HEK293 (cell line): Measurements from ENCODE around the gene TMEM106A.
A peak's percentile ranks its signal among the peaks of the same experiment; 100 is the strongest.

Experiments used
- GFI1B ChIP-seq: fragments of 450-650 bp; formaldehyde crosslinking; IDR thresholded peaks from 2 replicates; pipeline ENCODE4 v1.5.1; 2016; ENCODE audit warnings: missing biosample characterization, missing genetic modification characterization
- KLF9 ChIP-seq: fragments of 450-650 bp; formaldehyde crosslinking; IDR thresholded peaks from 2 replicates; pipeline ENCODE4 v1.5.1; 2016; ENCODE audit warnings: missing biosample characterization, missing genetic modification characterization, low read depth
- MEIS1 ChIP-seq: sonication (generic); formaldehyde crosslinking; IDR thresholded peaks from 2 replicates; pipeline ENCODE4 v1.8.1; 2022; ENCODE audit warnings: missing genetic modification reagents, mild to moderate bottlenecking, borderline replicate concordance
- PRDM4 ChIP-seq: fragments of 450-650 bp; formaldehyde crosslinking; IDR thresholded peaks from 2 replicates; pipeline ENCODE4 v1.5.1; 2017; ENCODE audit warnings: missing biosample characterization, missing genetic modification characterization
- ZBTB1 ChIP-seq: fragments of 450-650 bp; formaldehyde crosslinking; IDR thresholded peaks from 2 replicates; pipeline ENCODE4 v1.5.1; 2016; ENCODE audit warnings: missing biosample characterization, missing genetic modification characterization
- ZBTB49 ChIP-seq: fragments of 450-650 bp; formaldehyde crosslinking; IDR thresholded peaks from 2 replicates; pipeline ENCODE4 v1.5.1; 2016; ENCODE audit warnings: missing biosample characterization, missing genetic modification characterization, low read depth
- ZBTB6 ChIP-seq: fragments of 450-650 bp; formaldehyde crosslinking; IDR thresholded peaks from 2 replicates; pipeline ENCODE4 v1.5.1; 2017; ENCODE audit warnings: missing biosample characterization, missing genetic modification characterization
- ZFP3 ChIP-seq: fragments of 450-650 bp; formaldehyde crosslinking; IDR thresholded peaks from 2 replicates; pipeline ENCODE4 v1.5.1; 2016; ENCODE audit warnings: low read depth, missing biosample characterization, missing genetic modification characterization
- ZNF138 ChIP-seq: fragments of 450-650 bp; formaldehyde crosslinking; IDR thresholded peaks from 2 replicates; pipeline ENCODE4 v1.5.1; 2016; ENCODE audit warnings: missing biosample characterization, missing genetic modification characterization, borderline replicate concordance
- ZNF146 ChIP-seq: fragments of 450-650 bp; formaldehyde crosslinking; IDR thresholded peaks from 2 replicates; pipeline ENCODE4 v1.5.1; 2016; ENCODE audit warnings: missing biosample characterization, missing genetic modification characterization
- ZNF184 ChIP-seq: fragments of 450-650 bp; IDR thresholded peaks from 2 replicates; pipeline ENCODE4 v1.5.1; 2018; ENCODE audit warnings: missing biosample characterization, mild to moderate bottlenecking, missing genetic modification characterization
- ZNF2 ChIP-seq: fragments of 450-650 bp; formaldehyde crosslinking; IDR thresholded peaks from 2 replicates; pipeline ENCODE4 v1.5.1; 2016; ENCODE audit warnings: missing biosample characterization, missing genetic modification characterization
- ZNF214 ChIP-seq: fragments of 450-650 bp; formaldehyde crosslinking; IDR thresholded peaks from 2 replicates; pipeline ENCODE4 v1.5.1; 2017; ENCODE audit warnings: missing biosample characterization, mild to moderate bottlenecking, missing genetic modification characterization, borderline replicate concordance
- ZNF266 ChIP-seq: fragments of 450-650 bp; formaldehyde crosslinking; IDR thresholded peaks from 2 replicates; pipeline ENCODE4 v1.5.1; 2016; ENCODE audit warnings: missing biosample characterization, missing genetic modification characterization, low read depth
- ZNF274 ChIP-seq, 2 experiments: fragments of 200-500 bp in 1 of 2; fragments of 450-650 bp in 1 of 2; sonication (Bioruptor generic) in 1 of 2; formaldehyde crosslinking in 1 of 2; IDR thresholded peaks; 2 replicates each; pipeline versions ENCODE4 v1.5.1 to v1.6.1; 2014 to 2016; ENCODE audit warnings: borderline replicate concordance in 1 of 2, inconsistent platforms in 1 of 2, low read length in 1 of 2, missing biosample characterization in 1 of 2, missing genetic modification characterization in 1 of 2
- ZNF324 ChIP-seq: fragments of 450-650 bp; formaldehyde crosslinking; IDR thresholded peaks from 2 replicates; pipeline ENCODE4 v1.5.1; 2016; ENCODE audit warnings: missing biosample characterization, missing genetic modification characterization
- ZNF510 ChIP-seq: fragments of 450-650 bp; formaldehyde crosslinking; IDR thresholded peaks from 2 replicates; pipeline ENCODE4 v1.5.1; 2018; ENCODE audit warnings: mild to moderate bottlenecking, missing genetic modification characterization, missing biosample characterization; ENCODE audit not compliant: insufficient replicate concordance
- ZNF548 ChIP-seq: fragments of 450-650 bp; formaldehyde crosslinking; IDR thresholded peaks from 2 replicates; pipeline ENCODE4 v1.5.1; 2016; ENCODE audit warnings: missing biosample characterization, missing genetic modification characterization
- ZNF670 ChIP-seq: fragments of 450-650 bp; formaldehyde crosslinking; IDR thresholded peaks from 2 replicates; pipeline ENCODE4 v1.5.1; 2016; ENCODE audit warnings: missing biosample characterization, missing genetic modification characterization, low read depth
- ZNF776 ChIP-seq: fragments of 450-650 bp; formaldehyde crosslinking; IDR thresholded peaks from 2 replicates; pipeline ENCODE4 v1.5.0; 2017; ENCODE audit warnings: missing biosample characterization, missing genetic modification characterization, borderline replicate concordance
- ZNF837 ChIP-seq: fragments of 450-650 bp; formaldehyde crosslinking; IDR thresholded peaks from 2 replicates; pipeline ENCODE4 v1.5.1; 2016; ENCODE audit warnings: missing biosample characterization, missing genetic modification characterization
- ZSCAN30 ChIP-seq: fragments of 450-650 bp; IDR thresholded peaks from 2 replicates; pipeline ENCODE4 v1.5.1; 2018; ENCODE audit warnings: missing biosample characterization, mild to moderate bottlenecking, missing genetic modification characterization, moderate library complexity
- TF ChIP-seq, protein P1 (sequence below): fragments of 450-650 bp; formaldehyde crosslinking; IDR thresholded peaks from 2 replicates; pipeline ENCODE4 v1.5.1; 2016; ENCODE audit warnings: missing biosample characterization, missing genetic modification characterization
- TF ChIP-seq, protein P2 (sequence below): fragments of 450-650 bp; formaldehyde crosslinking; IDR thresholded peaks from 2 replicates; pipeline ENCODE4 v1.5.1; 2017; ENCODE audit warnings: missing biosample characterization, missing genetic modification characterization
- TF ChIP-seq, protein P3 (sequence below): fragments of 450-650 bp; formaldehyde crosslinking; IDR thresholded peaks from 2 replicates; pipeline ENCODE4 v1.5.1; 2016; ENCODE audit warnings: missing biosample characterization, missing genetic modification characterization
- TF ChIP-seq, protein P4 (sequence below): fragments of 450-650 bp; formaldehyde crosslinking; IDR thresholded peaks from 2 replicates; pipeline ENCODE4 v1.5.1; 2017; ENCODE audit warnings: missing biosample characterization, missing genetic modification characterization

TMEM106A gene

DNA sequence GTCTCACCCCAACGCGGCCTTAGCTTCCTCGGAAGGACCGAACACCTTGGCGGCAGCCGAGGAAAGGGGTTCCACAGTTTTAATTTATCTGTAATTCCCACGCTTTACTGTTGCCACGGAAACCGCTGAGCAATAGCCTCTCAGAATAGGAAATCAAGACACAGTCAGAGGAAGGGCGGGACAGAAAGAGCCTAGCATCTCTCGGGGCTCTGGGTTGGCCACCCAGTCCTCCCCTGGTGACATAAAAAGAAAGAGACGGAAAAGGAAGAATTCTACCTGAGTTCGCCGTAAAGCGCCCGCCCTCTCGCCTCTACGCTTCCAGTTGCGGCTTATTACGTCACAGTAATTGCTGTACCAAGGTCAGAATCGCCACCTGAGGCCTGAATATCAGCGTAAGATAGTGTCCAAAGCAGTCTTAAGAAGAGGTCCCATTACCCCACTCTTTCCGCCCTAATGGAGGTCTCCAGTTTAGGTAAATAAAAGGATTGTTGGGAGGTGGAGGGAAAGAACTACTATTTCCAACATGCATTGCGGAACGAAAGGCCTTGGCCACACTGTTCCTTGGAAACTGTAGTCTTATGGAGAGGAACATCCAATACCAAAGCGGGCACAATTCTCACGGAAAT, 41.4 kb upstream of the TMEM106A start (continued):
- TF ChIP-seq, protein P1, sequence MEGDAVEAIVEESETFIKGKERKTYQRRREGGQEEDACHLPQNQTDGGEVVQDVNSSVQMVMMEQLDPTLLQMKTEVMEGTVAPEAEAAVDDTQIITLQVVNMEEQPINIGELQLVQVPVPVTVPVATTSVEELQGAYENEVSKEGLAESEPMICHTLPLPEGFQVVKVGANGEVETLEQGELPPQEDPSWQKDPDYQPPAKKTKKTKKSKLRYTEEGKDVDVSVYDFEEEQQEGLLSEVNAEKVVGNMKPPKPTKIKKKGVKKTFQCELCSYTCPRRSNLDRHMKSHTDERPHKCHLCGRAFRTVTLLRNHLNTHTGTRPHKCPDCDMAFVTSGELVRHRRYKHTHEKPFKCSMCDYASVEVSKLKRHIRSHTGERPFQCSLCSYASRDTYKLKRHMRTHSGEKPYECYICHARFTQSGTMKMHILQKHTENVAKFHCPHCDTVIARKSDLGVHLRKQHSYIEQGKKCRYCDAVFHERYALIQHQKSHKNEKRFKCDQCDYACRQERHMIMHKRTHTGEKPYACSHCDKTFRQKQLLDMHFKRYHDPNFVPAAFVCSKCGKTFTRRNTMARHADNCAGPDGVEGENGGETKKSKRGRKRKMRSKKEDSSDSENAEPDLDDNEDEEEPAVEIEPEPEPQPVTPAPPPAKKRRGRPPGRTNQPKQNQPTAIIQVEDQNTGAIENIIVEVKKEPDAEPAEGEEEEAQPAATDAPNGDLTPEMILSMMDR (tag by site-specific recombination) = no peak
- TF ChIP-seq ZNF146 (tag by site-specific recombination) (no peak), MEIS1 (CRISPR knock-in tag) (no peak), ZNF510 (tag by site-specific recombination) (no peak), ZNF138 (no peak), ZNF776 (tag by site-specific recombination) (no peak), ZNF184 (no peak), ZFP3 (tag by site-specific recombination) (no peak), KLF9 (tag by site-specific recombination) (no peak), ZNF837 (tag by site-specific recombination) (no peak), ZNF324 (peak; percentile 46; the same call in 1 of the 2 replicates), PRDM4 (no peak), ZNF274 (IDR thresholded peaks at IDR 0.05; ENCODE audit: low read length) (no peak), ZNF274 (tag by site-specific recombination; IDR thresholded peaks at IDR 0.05; ENCODE audit: borderline replicate concordance) (no peak), ZNF670 (tag by site-specific recombination) (no peak), ZNF548 (tag by site-specific recombination) (no peak), ZNF214 (no peak), GFI1B (tag by site-specific recombination) (no peak; the same call in 1 of the 2 replicates), ZBTB6 (tag by site-specific recombination) (no peak), ZBTB1 (tag by site-specific recombination) (no peak), ZNF266 (no peak), ZNF2 (tag by site-specific recombination) (no peak), ZSCAN30 (tag by site-specific recombination) (peak; percentile 50), ZBTB49 (no peak)
- TF ChIP-seq, protein P2, sequence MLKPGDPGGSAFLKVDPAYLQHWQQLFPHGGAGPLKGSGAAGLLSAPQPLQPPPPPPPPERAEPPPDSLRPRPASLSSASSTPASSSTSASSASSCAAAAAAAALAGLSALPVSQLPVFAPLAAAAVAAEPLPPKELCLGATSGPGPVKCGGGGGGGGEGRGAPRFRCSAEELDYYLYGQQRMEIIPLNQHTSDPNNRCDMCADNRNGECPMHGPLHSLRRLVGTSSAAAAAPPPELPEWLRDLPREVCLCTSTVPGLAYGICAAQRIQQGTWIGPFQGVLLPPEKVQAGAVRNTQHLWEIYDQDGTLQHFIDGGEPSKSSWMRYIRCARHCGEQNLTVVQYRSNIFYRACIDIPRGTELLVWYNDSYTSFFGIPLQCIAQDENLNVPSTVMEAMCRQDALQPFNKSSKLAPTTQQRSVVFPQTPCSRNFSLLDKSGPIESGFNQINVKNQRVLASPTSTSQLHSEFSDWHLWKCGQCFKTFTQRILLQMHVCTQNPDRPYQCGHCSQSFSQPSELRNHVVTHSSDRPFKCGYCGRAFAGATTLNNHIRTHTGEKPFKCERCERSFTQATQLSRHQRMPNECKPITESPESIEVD = no peak
- TF ChIP-seq, protein P3, sequence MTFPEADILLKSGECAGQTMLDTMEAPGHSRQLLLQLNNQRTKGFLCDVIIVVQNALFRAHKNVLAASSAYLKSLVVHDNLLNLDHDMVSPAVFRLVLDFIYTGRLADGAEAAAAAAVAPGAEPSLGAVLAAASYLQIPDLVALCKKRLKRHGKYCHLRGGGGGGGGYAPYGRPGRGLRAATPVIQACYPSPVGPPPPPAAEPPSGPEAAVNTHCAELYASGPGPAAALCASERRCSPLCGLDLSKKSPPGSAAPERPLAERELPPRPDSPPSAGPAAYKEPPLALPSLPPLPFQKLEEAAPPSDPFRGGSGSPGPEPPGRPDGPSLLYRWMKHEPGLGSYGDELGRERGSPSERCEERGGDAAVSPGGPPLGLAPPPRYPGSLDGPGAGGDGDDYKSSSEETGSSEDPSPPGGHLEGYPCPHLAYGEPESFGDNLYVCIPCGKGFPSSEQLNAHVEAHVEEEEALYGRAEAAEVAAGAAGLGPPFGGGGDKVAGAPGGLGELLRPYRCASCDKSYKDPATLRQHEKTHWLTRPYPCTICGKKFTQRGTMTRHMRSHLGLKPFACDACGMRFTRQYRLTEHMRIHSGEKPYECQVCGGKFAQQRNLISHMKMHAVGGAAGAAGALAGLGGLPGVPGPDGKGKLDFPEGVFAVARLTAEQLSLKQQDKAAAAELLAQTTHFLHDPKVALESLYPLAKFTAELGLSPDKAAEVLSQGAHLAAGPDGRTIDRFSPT (tag by site-specific recombination) = no peak
- TF ChIP-seq, protein P4, sequence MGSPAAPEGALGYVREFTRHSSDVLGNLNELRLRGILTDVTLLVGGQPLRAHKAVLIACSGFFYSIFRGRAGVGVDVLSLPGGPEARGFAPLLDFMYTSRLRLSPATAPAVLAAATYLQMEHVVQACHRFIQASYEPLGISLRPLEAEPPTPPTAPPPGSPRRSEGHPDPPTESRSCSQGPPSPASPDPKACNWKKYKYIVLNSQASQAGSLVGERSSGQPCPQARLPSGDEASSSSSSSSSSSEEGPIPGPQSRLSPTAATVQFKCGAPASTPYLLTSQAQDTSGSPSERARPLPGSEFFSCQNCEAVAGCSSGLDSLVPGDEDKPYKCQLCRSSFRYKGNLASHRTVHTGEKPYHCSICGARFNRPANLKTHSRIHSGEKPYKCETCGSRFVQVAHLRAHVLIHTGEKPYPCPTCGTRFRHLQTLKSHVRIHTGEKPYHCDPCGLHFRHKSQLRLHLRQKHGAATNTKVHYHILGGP (tag by site-specific recombination) = no peak
